ENCODE results near the gene GRIN3A. TPM values are rescaled to one million over a fixed set of nuclear protein-coding genes. Genes with fewer than 3 reads are reported as not detected.

Gene GRIN3A
- total RNA-seq, 2 donors from 2014 or later = 0.12 to 0.45 TPM

GRCh38 chr9:101753716-101754115, 15.3 kb upstream of the GRIN3A start:
- Histone ChIP-seq H3K4me1 (no peaks in the 10 kb centered on the region), H3K27me3 (no peaks in the 10 kb centered on the region), H3K36me3 (no peaks in the 10 kb centered on the region), H3K9ac (ENCODE audit: low read depth in 2 of 2, low read length in 2 of 2) (no peak overlapping the region), H3K9me3 (no peaks in the 10 kb centered on the region), H3K4me3 (no peak overlapping the region), H3K27ac (no peak overlapping the region)
- TF ChIP-seq CTCF (IDR thresholded peaks at IDR 0.05) = no peak
- intact Hi-C loops (cut with DNase I) = no loop called here
- no peak for DNase-seq

GRCh38 chr9:101751895-101752294, 13.4 kb upstream of the GRIN3A start:
- no peak overlapping the region for H3K27ac ChIP-seq
- H3K9me3 ChIP-seq = no peaks in the 10 kb centered on the region
- no peak for DNase-seq
- no peaks in the 10 kb centered on the region for H3K4me1 ChIP-seq
- no peak overlapping the region for H3K9ac ChIP-seq (ENCODE audit: low read depth in 2 of 2, low read length in 2 of 2)
- H3K36me3 ChIP-seq = no peaks in the 10 kb centered on the region
- no peak overlapping the region for H3K4me3 ChIP-seq
- no peaks in the 10 kb centered on the region for H3K27me3 ChIP-seq
- intact Hi-C loops (cut with DNase I) = no loop called here
- TF ChIP-seq CTCF (IDR thresholded peaks at IDR 0.05) = no peak

- intact Hi-C loops (cut with DNase I) = no loop called here
- no peak overlapping the region for H3K27ac ChIP-seq
- DNase-seq = no peak
- H3K9ac ChIP-seq (ENCODE audit: low read depth in 2 of 2, low read length in 2 of 2) = no peak overlapping the region
- no peak overlapping the region for H3K4me3 ChIP-seq
- H3K27me3 ChIP-seq = peaks cover 35% of the 10 kb centered on the region
- no peaks in the 10 kb centered on the region for H3K36me3 ChIP-seq
- TF ChIP-seq CTCF (IDR thresholded peaks at IDR 0.05) = no peak
- no peaks in the 10 kb centered on the region for H3K9me3 ChIP-seq
- H3K4me1 ChIP-seq = peaks cover 6% of the 10 kb centered on the region
Observed at GRCh38 chr9:101739311-101739710, 864 bp upstream of the GRIN3A start.

GRCh38 chr9:101737705-101738565, 512 bp downstream of the GRIN3A start:
- Histone ChIP-seq H3K9me3 (no peaks in the 10 kb centered on the region), H3K27me3 (peaks cover 35% of the 10 kb centered on the region), H3K27ac (no peak overlapping the region), H3K4me1 (peaks cover 6% of the 10 kb centered on the region), H3K4me3 (peak overlapping the region; percentile 40), H3K9ac (ENCODE audit: low read depth in 2 of 2, low read length in 2 of 2) (peak overlapping the region in 1 of 2 donors; percentile 41), H3K36me3 (no peaks in the 10 kb centered on the region)
- no peak for TF ChIP-seq CTCF (IDR thresholded peaks at IDR 0.05)
- DNase-seq = no peak
- intact Hi-C loops (cut with DNase I) = no loop called here

GRCh38 chr9:101737165-101737704, 1.2 kb downstream of the GRIN3A start:
- Histone ChIP-seq H3K4me3 (peak overlapping the region; percentile 40), H3K27me3 (peaks cover 35% of the 10 kb centered on the region), H3K36me3 (no peaks in the 10 kb centered on the region), H3K9ac (ENCODE audit: low read depth in 2 of 2, low read length in 2 of 2) (no peak overlapping the region), H3K27ac (no peak overlapping the region), H3K9me3 (no peaks in the 10 kb centered on the region), H3K4me1 (peaks cover 6% of the 10 kb centered on the region)
- no peak for TF ChIP-seq CTCF (IDR thresholded peaks at IDR 0.05)
- intact Hi-C loops (cut with DNase I) = no loop called here
- no peak for DNase-seq

Measured in colonic mucosa (tissue), 4 donors.